Measurements from ENCODE around the gene BCL6B.

- TF ChIP-seq POLR2A (IDR thresholded peaks at IDR 0.05) (no peak), CTCF (IDR thresholded peaks at IDR 0.05) (no peak)
Measured at GRCh38 chr17:7034955-7035590, 12.2 kb downstream of the BCL6B start.

Data from heart left ventricle (tissue), 13 donors.